Liver (tissue), 3 donors: Measurements from ENCODE around the gene ACTR3C.

Experiments
- ATF3 ChIP-seq: IDR thresholded peaks from 2 replicates; pipeline ENCODE4 v1.6.1; 2016; ENCODE audit warnings: antibody characterized with exemption
- CTCF ChIP-seq: fragments of 150-350 bp; IDR thresholded peaks from 2 replicates; pipeline ENCODE4 v1.5.1; 2017; ENCODE audit warnings: improper control_type of control experiment, low read depth, low read length; ENCODE audit not compliant: missing input control
- TAF1 ChIP-seq: conservative IDR thresholded peaks from 2 replicates; pipeline ENCODE4 v1.6.1; 2016; ENCODE audit warnings: antibody characterized with exemption, mild to moderate bottlenecking
- donor health status: healthy.
- donor health status: healthy.

GRCh38 chr7:150365673-150366398, 42.5 kb upstream of the ACTR3C start:
- TF ChIP-seq TAF1: no peak
- TF ChIP-seq CTCF: no peak
- TF ChIP-seq ATF3: no peak
